ENCODE measurements around the gene HELQ.
"Not testable (repeated sequence)": the region's sequence is repeated elsewhere in the genome, so short reads cannot be mapped to it uniquely, and the experiment has no call there.

Gene HELQ

GRCh38 chr4:83455281-83456183 lies at the start of gene HELQ, which contains the start of gene MRPS18C:
Gene HELQ (minus strand): TSS chr4:83455823. CDS start chr4:83455693, 130 bp downstream.
Gene MRPS18C (plus strand): TSS chr4:83456058. CDS start chr4:83456078, 20 bp downstream.
- no peak for TF ChIP-seq CTCF (IDR thresholded peaks at IDR 0.05; ENCODE audit: low read depth, low read length, missing control alignments)
- DNase-seq (ENCODE audit: low read depth) = peak; percentile 99
- peak within 1 kb of the TSS; percentile 86 for H3K4me3 ChIP-seq (ENCODE audit: low read depth, low read length)

- no peak for TF ChIP-seq CTCF (IDR thresholded peaks at IDR 0.05; ENCODE audit: low read depth, low read length, missing control alignments)
- no peak overlapping the region for H3K4me3 ChIP-seq (ENCODE audit: low read depth, low read length)
- DNase-seq (ENCODE audit: low read depth) = no peak
These were observed 49.4 kb upstream of the HELQ start for GRCh38 chr4:83504996-83505395.

GRCh38 chr4:83504503-83504902 lies 48.9 kb upstream of the HELQ start:
- no peak overlapping the region for H3K4me3 ChIP-seq (ENCODE audit: low read depth, low read length)
- no peak for DNase-seq (ENCODE audit: low read depth)
- no peak for TF ChIP-seq CTCF (IDR thresholded peaks at IDR 0.05; ENCODE audit: low read depth, low read length, missing control alignments)

GRCh38 chr4:83503974-83504373 lies 48.4 kb upstream of the HELQ start:
- no peak for DNase-seq (ENCODE audit: low read depth)
- no peak for TF ChIP-seq CTCF (IDR thresholded peaks at IDR 0.05; ENCODE audit: low read depth, low read length, missing control alignments)
- no peak overlapping the region for H3K4me3 ChIP-seq (ENCODE audit: low read depth, low read length)

GRCh38 chr4:83501671-83502070 lies 46.0 kb upstream of the HELQ start:
- H3K4me3 ChIP-seq (ENCODE audit: low read depth, low read length); DNase-seq (ENCODE audit: low read depth): not testable (repeated sequence)

- DNase-seq (ENCODE audit: low read depth) = no peak
- TF ChIP-seq CTCF (IDR thresholded peaks at IDR 0.05; ENCODE audit: low read depth, low read length, missing control alignments) = no peak
- H3K4me3 ChIP-seq (ENCODE audit: low read depth, low read length) = no peak overlapping the region
These were observed 42.6 kb upstream of the HELQ start for GRCh38 chr4:83498187-83498586.

- not testable (repeated sequence) for DNase-seq (ENCODE audit: low read depth); H3K4me3 ChIP-seq (ENCODE audit: low read depth, low read length)
These were observed 40.7 kb upstream of the HELQ start for GRCh38 chr4:83496085-83496917.

All from GM12864 (cell line).